NT2/D1 (cell line): ENCODE measurements around the gene CTSZ.
"Not testable (repeated sequence)": the region's sequence is repeated elsewhere in the genome, so short reads cannot be mapped to it uniquely, and the experiment has no call there.

Experiments
- DNase-seq: peaks from one replicate; pipeline ENCODE4 v3.0.0-alpha.2; 2011; ENCODE audit warnings: low read depth, low spot score
- H3K27me3 ChIP-seq: 2 replicates; pipeline ENCODE4 v1.6.0; 2011; ENCODE audit warnings: mild to moderate bottlenecking; ENCODE audit not compliant: insufficient read length, insufficient read depth
- H3K36me3 ChIP-seq: 2 replicates; pipeline ENCODE4 v1.6.1; 2011; ENCODE audit warnings: mild to moderate bottlenecking, low read length, mixed read lengths; ENCODE audit not compliant: insufficient read depth, insufficient read length
- H3K4me1 ChIP-seq: 2 replicates; pipeline ENCODE4 v1.5.1; 2011; ENCODE audit not compliant: insufficient read depth, insufficient read length
- H3K4me3 ChIP-seq: 2 replicates; pipeline ENCODE4 v1.5.1; 2011; ENCODE audit warnings: low read depth; ENCODE audit not compliant: insufficient read length
- H3K9ac ChIP-seq: 2 replicates; pipeline ENCODE4 v1.6.0; 2011; ENCODE audit warnings: low read depth; ENCODE audit not compliant: insufficient read length
- H3K9me3 ChIP-seq: 2 replicates; pipeline ENCODE4 v1.5.1; 2011; ENCODE audit warnings: mild to moderate bottlenecking, low read length; ENCODE audit not compliant: insufficient read depth
- SUZ12 ChIP-seq: IDR thresholded peaks from 2 replicates; pipeline ENCODE4 v1.6.1; 2011; ENCODE audit not compliant: insufficient read length, insufficient read depth; ENCODE audit errors: extremely low read depth
- YY1 ChIP-seq: IDR thresholded peaks from 2 replicates; pipeline ENCODE4 v1.6.1; 2011; ENCODE audit not compliant: insufficient read length, insufficient read depth
- ZNF274 ChIP-seq: IDR thresholded peaks from 2 replicates; pipeline ENCODE4 v1.6.1; 2011; ENCODE audit warnings: mild to moderate bottlenecking, low read depth, low read length

The CTSZ gene

DNA sequence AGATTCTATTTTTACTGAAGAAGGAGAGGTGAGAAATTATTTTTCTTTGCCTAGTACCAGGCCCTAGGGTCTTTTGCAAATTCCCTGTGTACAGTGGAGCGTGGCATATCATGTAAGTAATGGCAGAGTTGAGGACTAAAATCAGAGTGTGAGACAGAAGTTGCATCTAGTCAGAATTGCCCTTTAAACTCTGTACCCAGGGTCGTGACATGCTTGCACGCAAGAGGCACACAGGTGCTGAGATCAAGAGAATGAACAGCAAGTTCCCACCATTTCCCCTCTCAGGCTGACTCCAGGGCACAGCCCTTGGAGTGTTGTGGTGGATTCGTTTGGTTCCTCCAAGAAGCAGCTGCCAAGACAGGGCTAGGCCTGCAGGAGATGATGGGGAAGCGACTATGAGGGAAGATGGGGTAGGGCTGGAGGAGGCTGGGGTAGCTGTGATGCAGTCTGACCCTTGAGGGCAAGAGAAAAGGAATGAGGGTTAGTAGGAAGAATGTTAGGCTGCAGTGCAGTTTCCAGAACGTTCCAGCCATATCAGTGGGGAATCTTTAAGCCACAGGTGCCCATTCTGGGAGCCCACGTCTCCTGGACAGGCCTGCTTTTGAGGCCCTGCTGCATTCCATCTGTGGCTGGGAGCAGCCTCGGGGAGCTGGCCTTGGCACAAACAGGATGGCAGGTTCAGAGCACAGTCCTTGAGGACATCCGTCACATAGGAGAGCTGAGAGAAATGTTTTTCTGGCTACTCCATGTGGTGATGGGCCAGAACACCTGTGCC is 19.1 kb downstream of the CTSZ start:
- Histone ChIP-seq H3K27me3 (no peaks in the 10 kb centered on the region), H3K9me3 (no peaks in the 10 kb centered on the region), H3K4me3 (no peak overlapping the region), H3K9ac (no peak overlapping the region), H3K36me3 (peaks cover 83% of the 10 kb centered on the region), H3K4me1 (no peaks in the 10 kb centered on the region)
- TF ChIP-seq YY1 (no peak), SUZ12 (no peak), ZNF274 (no peak)
- DNase-seq: no peak

DNA sequence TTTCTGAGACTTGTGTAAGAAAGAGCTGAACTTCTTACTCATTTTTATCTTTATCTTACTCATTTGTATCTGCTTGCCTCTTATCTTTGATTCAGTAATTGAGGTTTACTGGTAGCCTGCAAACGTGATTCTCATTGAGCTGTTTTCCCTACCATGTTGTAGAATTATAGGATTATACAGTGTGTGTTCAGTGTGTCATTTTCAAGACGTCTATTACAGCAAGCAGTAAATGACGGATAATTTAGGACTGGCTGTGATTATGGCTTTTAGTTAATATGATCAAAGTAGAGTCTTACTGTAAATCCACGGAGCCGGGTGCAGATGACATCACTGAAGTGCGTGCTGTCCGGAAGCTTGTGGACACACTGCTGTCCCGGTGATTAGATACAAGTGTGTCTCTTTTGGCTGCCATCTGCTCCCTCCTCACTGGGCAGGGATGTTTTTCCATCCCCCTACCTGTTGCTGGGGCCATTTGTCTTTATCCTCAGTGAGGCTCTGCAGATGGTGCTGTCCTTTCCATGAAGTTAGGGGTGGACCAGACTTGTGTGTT is 20.0 kb downstream of the CTSZ start:
- TF ChIP-seq ZNF274: no peak
- TF ChIP-seq YY1: no peak
- no peak for TF ChIP-seq SUZ12
- Histone ChIP-seq H3K36me3 (peaks cover 81% of the 10 kb centered on the region), H3K9me3 (no peaks in the 10 kb centered on the region), H3K27me3 (no peaks in the 10 kb centered on the region), H3K9ac (no peak overlapping the region), H3K4me1 (peaks cover 5% of the 10 kb centered on the region), H3K4me3 (no peak overlapping the region)
- no peak for DNase-seq

- peaks cover 74% of the 10 kb centered on the region for H3K36me3 ChIP-seq
Measured at GRCh38 chr20:58986286-58986967, 20.6 kb downstream of the CTSZ start.

GRCh38 chr20:58985656-58986055 is 21.4 kb downstream of the CTSZ start:
- Histone ChIP-seq H3K4me1 (peaks cover 5% of the 10 kb centered on the region), H3K9ac (no peak overlapping the region), H3K9me3 (no peaks in the 10 kb centered on the region), H3K27me3 (no peaks in the 10 kb centered on the region), H3K36me3 (peaks cover 67% of the 10 kb centered on the region), H3K4me3 (no peak overlapping the region)
- TF ChIP-seq YY1 (no peak), SUZ12 (no peak), ZNF274 (no peak)
- no peak for DNase-seq

More at GRCh38 chr20:58986286-58986967, 20.6 kb downstream of the CTSZ start:
- no peak for DNase-seq
- Histone ChIP-seq H3K4me1 (peaks cover 5% of the 10 kb centered on the region), H3K9me3 (no peaks in the 10 kb centered on the region), H3K4me3 (no peak overlapping the region), H3K27me3 (no peaks in the 10 kb centered on the region), H3K9ac (no peak overlapping the region)
- TF ChIP-seq SUZ12 (no peak), YY1 (no peak), ZNF274 (no peak)

GRCh38 chr20:58984691-58985090 is 22.4 kb downstream of the CTSZ start:
- Histone ChIP-seq H3K9me3 (no peaks in the 10 kb centered on the region), H3K4me1 (peaks cover 5% of the 10 kb centered on the region), H3K9ac (no peak overlapping the region), H3K4me3 (no peak overlapping the region), H3K36me3 (peaks cover 58% of the 10 kb centered on the region), H3K27me3 (no peaks in the 10 kb centered on the region)
- no peak for TF ChIP-seq SUZ12
- no peak for TF ChIP-seq ZNF274
- DNase-seq: no peak

DNA sequence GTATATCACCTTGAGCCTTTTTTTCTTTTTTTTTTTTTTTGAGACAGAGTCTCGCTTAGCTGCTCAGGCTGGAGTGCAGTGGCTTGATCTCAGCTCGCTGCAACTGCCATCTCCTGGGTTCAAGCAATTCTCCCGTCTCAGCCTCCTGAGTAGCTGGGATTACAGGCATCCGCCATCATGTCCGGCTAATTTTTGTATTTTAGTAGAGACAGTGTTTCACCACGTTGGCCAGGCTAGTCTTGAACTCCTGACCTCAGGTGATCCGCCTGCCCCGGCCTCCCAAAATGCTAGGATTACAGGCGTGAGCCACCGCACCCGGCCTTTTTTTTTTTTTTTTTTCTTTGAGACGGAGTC is 24.0 kb downstream of the CTSZ start:
- not testable (repeated sequence) for H3K9me3 ChIP-seq, DNase-seq, H3K9ac ChIP-seq, H3K4me1 ChIP-seq, H3K4me3 ChIP-seq, H3K27me3 ChIP-seq
- peaks cover 42% of the 10 kb centered on the region for H3K36me3 ChIP-seq

DNA sequence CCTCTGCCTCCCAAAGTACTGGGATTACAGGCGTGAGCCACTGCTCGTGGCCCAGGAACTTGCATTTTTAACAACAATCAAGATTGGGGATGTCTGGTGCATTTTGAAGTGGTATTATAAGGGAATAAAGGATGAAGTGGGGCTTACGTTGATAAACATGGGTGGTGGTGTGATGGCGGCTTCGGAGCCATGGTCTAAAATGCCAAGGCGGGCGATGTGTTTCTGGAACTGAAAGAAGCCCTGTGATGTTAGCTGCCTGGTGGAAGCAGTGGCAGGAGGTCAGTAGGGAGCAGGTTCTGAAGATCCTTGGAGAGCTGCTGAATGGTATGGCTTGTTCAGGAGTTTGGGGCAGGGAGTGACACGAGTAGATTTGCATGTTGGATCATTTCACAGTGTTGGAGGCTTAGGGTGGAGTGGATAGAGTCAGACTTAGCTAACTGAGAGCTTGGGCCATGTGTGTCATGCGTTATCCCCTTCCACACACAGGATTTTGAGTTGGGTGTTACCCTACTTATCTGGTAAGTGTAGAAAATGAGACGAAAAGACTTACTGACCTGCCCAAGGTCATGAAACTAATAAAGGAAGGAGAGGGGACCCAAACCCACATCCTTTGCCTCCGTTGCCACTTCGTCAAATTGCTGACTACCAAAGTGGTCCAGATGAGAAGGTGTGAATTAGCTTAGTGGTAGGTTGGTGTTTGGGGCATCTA is 24.5 kb downstream of the CTSZ start:
- TF ChIP-seq SUZ12 (no peak), ZNF274 (no peak), YY1 (no peak)
- H3K4me3 ChIP-seq: no peak overlapping the region
- DNase-seq: no peak
- no peak overlapping the region for H3K9ac ChIP-seq
- no peaks in the 10 kb centered on the region for H3K9me3 ChIP-seq
- H3K27me3 ChIP-seq: no peaks in the 10 kb centered on the region
- H3K36me3 ChIP-seq: peaks cover 37% of the 10 kb centered on the region
- H3K4me1 ChIP-seq: peaks cover 5% of the 10 kb centered on the region
